Mesothelial cell of epicardium (in vitro differentiated cells): ENCODE data around the gene C16orf89. TPM values are rescaled to one million over a fixed set of nuclear protein-coding genes. Genes with fewer than 3 reads are reported as not detected.

ENCODE experiments used
- DNase-seq, 2 experiments: peaks; one replicate each; pipeline ENCODE4 v3.0.0; 2021; ENCODE audit warnings: low spot score in 2 of 2; ENCODE audit not compliant: unreplicated experiment in 2 of 2
- H3K27ac Mint-ChIP-seq: 2 replicates; pipeline ENCODE4 v1.8.0; 2021; ENCODE audit warnings: mixed read lengths
- H3K27me3 Mint-ChIP-seq: 2 replicates; pipeline ENCODE4 v1.8.0; 2021; ENCODE audit warnings: low read depth, mixed read lengths
- H3K36me3 Mint-ChIP-seq: 2 replicates; pipeline ENCODE4 v1.8.0; 2021; ENCODE audit warnings: mixed read lengths
- H3K4me1 Mint-ChIP-seq: 2 replicates; pipeline ENCODE4 v1.8.0; 2021; ENCODE audit warnings: mixed read lengths
- H3K4me3 Mint-ChIP-seq: 2 replicates; pipeline ENCODE4 v1.8.0; 2021; ENCODE audit warnings: mild to moderate bottlenecking, moderate library complexity, mixed read lengths
- H3K9me3 Mint-ChIP-seq: 2 replicates; pipeline ENCODE4 v1.8.0; 2021; ENCODE audit warnings: mixed read lengths
- total RNA-seq: library from RNA; stranded (reverse); gene quantifications from 3 replicates; pipeline ENCODE4 v1.2.1, GENCODE V29; 2021
- TF ChIP-seq, protein P1 (sequence below): fragments of 200-600 bp; sonication (generic); IDR thresholded peaks from one replicate; pipeline ENCODE4 v1.5.0; 2021; ENCODE audit warnings: antibody characterized with exemption; ENCODE audit not compliant: unreplicated experiment

Gene C16orf89
- total RNA-seq, 1 donor from 2014 or later: 0.87 TPM

DNA sequence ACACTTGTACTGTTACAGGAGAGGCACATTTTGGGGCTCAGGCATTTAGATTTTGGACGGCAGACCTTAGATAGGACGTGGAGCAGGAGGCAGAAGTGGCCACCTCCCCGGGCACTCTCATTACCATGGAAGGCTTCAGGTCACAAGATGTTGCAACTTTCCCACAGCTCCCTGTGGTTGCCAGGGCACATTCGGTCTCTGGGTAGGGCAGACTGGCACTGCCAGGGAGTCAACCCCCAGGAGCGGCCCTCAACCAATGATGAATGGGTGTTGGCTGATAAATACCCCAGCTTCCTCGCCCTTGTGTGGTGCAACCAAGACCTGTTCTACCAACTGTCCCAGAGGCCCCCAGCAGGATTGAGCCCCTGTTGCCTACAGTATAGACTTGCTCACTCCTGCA, 43.2 kb downstream of the C16orf89 start:
- H3K27me3 Mint-ChIP-seq: peaks cover 5% of the 10 kb centered on the region
- TF ChIP-seq, protein P1, sequence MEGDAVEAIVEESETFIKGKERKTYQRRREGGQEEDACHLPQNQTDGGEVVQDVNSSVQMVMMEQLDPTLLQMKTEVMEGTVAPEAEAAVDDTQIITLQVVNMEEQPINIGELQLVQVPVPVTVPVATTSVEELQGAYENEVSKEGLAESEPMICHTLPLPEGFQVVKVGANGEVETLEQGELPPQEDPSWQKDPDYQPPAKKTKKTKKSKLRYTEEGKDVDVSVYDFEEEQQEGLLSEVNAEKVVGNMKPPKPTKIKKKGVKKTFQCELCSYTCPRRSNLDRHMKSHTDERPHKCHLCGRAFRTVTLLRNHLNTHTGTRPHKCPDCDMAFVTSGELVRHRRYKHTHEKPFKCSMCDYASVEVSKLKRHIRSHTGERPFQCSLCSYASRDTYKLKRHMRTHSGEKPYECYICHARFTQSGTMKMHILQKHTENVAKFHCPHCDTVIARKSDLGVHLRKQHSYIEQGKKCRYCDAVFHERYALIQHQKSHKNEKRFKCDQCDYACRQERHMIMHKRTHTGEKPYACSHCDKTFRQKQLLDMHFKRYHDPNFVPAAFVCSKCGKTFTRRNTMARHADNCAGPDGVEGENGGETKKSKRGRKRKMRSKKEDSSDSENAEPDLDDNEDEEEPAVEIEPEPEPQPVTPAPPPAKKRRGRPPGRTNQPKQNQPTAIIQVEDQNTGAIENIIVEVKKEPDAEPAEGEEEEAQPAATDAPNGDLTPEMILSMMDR: no peak
- DNase-seq: no peak
- H3K4me1 Mint-ChIP-seq: no peaks in the 10 kb centered on the region
- no peak overlapping the region for H3K4me3 Mint-ChIP-seq
- H3K9me3 Mint-ChIP-seq: no peaks in the 10 kb centered on the region
- H3K27ac Mint-ChIP-seq: no peak overlapping the region
- no peaks in the 10 kb centered on the region for H3K36me3 Mint-ChIP-seq

GRCh38 chr16:5020551-5020950, 45.2 kb downstream of the C16orf89 start:
- TF ChIP-seq, protein P1: no peak
- Mint-ChIP-seq H3K27me3 (peaks cover 9% of the 10 kb centered on the region), H3K4me3 (no peak overlapping the region), H3K27ac (no peak overlapping the region), H3K9me3 (no peaks in the 10 kb centered on the region), H3K36me3 (no peaks in the 10 kb centered on the region), H3K4me1 (no peaks in the 10 kb centered on the region)
- no peak for DNase-seq

- DNase-seq: no peak
- Mint-ChIP-seq H3K9me3 (no peaks in the 10 kb centered on the region), H3K36me3 (no peaks in the 10 kb centered on the region), H3K4me3 (no peak overlapping the region), H3K27me3 (peaks cover 13% of the 10 kb centered on the region), H3K27ac (no peak overlapping the region), H3K4me1 (no peaks in the 10 kb centered on the region)
- TF ChIP-seq, protein P1: no peak
These were observed 46.0 kb downstream of the C16orf89 start for GRCh38 chr16:5019775-5020174.

DNA sequence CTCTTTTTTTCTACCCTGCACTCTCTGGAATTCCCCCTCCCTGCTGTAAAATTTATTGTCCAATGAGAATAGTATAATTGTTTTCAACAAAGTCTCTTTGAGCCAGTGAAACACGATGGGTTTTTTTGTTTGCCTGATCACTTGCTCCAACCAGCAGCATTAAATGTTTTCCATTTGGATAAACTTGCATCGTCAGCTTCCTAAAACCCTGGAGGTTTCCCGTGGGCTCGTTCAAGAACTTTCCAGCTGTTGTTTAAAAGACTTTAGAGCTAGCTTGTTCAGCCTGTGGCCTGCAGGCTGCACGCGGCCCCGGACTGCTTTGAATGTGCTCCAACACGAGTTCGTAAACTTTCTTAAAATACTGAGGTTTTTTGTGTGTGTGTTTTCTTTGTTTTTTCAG, 47.0 kb downstream of the C16orf89 start:
- H3K27ac Mint-ChIP-seq: no peak overlapping the region
- no peaks in the 10 kb centered on the region for H3K9me3 Mint-ChIP-seq

GRCh38 chr16:5017678-5017969, 48.1 kb downstream of the C16orf89 start:
- DNase-seq: no peak
- Mint-ChIP-seq H3K9me3 (no peaks in the 10 kb centered on the region), H3K27me3 (peaks cover 24% of the 10 kb centered on the region), H3K36me3 (no peaks in the 10 kb centered on the region), H3K4me1 (no peaks in the 10 kb centered on the region), H3K4me3 (no peak overlapping the region), H3K27ac (no peak overlapping the region)
- TF ChIP-seq, protein P1: no peak

More for the DNA sequence above, 47.0 kb downstream of the C16orf89 start:
- Mint-ChIP-seq H3K4me1 (no peaks in the 10 kb centered on the region), H3K27me3 (peaks cover 20% of the 10 kb centered on the region), H3K36me3 (no peaks in the 10 kb centered on the region), H3K4me3 (no peak overlapping the region)
- no peak for DNase-seq
- TF ChIP-seq, protein P1: no peak
